ENCODE results near the gene USP40. TPM values are rescaled to one million over a fixed set of nuclear protein-coding genes. Genes with fewer than 3 reads are reported as not detected.

Gene USP40
- total RNA-seq, 1 donor from 2014 or later, result 47.6 TPM

DNA sequence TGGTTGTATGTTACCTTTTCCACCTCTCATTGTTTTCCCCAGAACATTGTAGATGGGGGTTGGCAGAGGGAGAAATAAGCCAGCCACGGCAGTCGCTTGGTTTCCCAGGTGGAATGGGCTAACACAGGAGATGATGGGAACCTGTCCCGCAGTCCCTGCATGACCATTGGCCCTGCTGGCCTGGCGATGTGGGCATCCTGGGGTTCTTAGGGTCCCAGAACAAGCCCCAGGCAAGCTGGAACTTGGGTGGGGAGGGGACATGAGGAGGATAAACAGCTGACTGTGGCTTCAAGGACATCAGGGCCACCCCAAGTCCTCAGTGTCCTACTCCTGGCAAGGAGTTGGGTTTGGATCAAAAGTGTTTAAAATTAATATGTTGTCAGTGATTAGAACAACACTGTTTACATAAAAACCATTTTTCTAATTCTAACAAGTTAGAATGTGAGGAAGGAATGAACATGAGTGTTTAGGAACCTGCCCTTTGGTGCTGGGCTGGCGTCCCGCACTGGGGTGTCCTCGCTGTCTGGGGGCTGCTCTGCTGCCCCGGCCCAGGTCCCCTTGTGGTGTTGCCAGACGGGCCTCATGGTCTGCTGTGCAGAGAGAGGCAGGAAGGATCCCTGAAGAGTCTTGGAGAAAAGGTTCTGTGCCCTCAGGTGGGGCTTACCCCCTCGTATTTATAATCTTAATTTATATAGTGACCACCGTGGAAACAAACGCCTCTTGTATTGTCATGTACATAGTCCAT lies 95.1 kb downstream of the USP40 start:
- no peak overlapping the region for H3K4me3 ChIP-seq
- TF ChIP-seq, protein P1, sequence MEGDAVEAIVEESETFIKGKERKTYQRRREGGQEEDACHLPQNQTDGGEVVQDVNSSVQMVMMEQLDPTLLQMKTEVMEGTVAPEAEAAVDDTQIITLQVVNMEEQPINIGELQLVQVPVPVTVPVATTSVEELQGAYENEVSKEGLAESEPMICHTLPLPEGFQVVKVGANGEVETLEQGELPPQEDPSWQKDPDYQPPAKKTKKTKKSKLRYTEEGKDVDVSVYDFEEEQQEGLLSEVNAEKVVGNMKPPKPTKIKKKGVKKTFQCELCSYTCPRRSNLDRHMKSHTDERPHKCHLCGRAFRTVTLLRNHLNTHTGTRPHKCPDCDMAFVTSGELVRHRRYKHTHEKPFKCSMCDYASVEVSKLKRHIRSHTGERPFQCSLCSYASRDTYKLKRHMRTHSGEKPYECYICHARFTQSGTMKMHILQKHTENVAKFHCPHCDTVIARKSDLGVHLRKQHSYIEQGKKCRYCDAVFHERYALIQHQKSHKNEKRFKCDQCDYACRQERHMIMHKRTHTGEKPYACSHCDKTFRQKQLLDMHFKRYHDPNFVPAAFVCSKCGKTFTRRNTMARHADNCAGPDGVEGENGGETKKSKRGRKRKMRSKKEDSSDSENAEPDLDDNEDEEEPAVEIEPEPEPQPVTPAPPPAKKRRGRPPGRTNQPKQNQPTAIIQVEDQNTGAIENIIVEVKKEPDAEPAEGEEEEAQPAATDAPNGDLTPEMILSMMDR (IDR thresholded peaks at IDR 0.05), result no peak
- peaks cover 31% of the 10 kb centered on the region for H3K36me3 ChIP-seq
- H3K9me3 ChIP-seq, result no peaks in the 10 kb centered on the region
- intact Hi-C loops (cut with DNase I), result no loop called here
- ATAC-seq (no peak), DNase-seq (no peak)
- H3K27ac ChIP-seq, result no peak overlapping the region
- H3K4me1 ChIP-seq, result peaks cover 7% of the 10 kb centered on the region
- H3K27me3 ChIP-seq, result no peaks in the 10 kb centered on the region

DNA sequence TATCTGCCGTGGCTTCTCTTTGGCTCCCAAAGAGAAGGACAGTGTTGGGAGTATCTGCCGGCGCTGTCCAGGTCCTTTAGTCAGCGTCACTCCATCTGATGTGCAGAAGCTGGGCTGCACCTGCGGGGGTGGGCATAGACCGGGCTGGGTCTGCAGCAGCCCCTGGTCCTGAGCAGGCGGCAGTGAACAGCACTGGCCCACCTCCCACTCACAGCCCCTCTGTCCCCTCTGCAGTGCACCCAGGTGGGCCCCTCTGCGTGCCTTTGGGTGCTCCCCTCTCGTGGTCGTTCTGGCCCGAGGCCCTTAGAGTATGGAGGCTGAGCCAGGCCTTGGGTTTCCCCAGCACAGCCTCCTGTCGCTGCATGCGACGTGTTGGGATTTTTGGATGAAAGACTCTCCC lies 95.7 kb downstream of the USP40 start:
- peak overlapping the region; percentile 42 for H3K27ac ChIP-seq
- no peak overlapping the region for H3K4me3 ChIP-seq
- ATAC-seq (no peak), DNase-seq (no peak)
- H3K36me3 ChIP-seq, result peaks cover 29% of the 10 kb centered on the region
- peaks cover 7% of the 10 kb centered on the region for H3K4me1 ChIP-seq
- intact Hi-C loops (cut with DNase I), result no loop called here
- H3K9me3 ChIP-seq, result no peaks in the 10 kb centered on the region
- no peaks in the 10 kb centered on the region for H3K27me3 ChIP-seq
- TF ChIP-seq, protein P1 (IDR thresholded peaks at IDR 0.05), result no peak

DNA sequence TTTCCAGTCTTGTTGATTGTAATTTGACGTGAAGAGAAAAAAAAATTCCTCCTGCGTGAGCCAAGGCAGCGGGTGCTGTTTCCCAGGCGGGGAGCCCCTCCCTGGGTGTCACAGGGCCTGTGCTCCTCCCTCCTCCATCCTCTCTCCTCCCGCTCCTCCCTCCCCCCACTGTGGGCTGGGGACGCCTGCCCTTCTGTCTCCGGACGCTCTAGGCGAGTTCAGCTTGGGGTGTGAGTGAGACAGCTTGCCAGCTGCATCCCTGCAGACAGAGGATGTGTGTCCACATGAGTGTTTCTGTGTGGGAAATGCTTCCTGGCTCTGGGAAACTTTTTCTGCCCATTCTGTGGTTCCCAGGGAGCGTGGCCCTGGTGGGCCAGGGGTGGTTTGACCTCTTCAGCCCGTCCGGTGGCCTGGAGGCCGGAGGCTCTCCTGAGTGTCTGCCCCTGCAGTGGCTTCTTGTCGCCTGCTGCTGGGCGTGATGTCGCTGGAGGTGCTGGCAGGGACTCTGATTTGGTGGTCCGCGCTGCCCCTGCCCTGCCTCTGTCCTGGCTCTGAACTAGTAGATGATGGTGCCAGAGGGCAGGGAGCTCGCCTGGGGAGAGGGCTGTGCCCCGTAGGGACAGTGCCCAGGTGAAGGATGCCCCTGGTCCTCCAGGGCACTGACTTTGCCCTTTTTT lies 96.4 kb downstream of the USP40 start:
- Histone ChIP-seq H3K36me3 (peaks cover 30% of the 10 kb centered on the region), H3K4me3 (no peak overlapping the region), H3K27me3 (no peaks in the 10 kb centered on the region), H3K9me3 (no peaks in the 10 kb centered on the region), H3K27ac (peak overlapping the region; percentile 58), H3K4me1 (peaks cover 7% of the 10 kb centered on the region)
- ATAC-seq (peak; percentile 52), DNase-seq (peak; percentile 66)
- TF ChIP-seq, protein P1 (IDR thresholded peaks at IDR 0.05), result no peak
- intact Hi-C loops (cut with DNase I), result no loop called here

DNA sequence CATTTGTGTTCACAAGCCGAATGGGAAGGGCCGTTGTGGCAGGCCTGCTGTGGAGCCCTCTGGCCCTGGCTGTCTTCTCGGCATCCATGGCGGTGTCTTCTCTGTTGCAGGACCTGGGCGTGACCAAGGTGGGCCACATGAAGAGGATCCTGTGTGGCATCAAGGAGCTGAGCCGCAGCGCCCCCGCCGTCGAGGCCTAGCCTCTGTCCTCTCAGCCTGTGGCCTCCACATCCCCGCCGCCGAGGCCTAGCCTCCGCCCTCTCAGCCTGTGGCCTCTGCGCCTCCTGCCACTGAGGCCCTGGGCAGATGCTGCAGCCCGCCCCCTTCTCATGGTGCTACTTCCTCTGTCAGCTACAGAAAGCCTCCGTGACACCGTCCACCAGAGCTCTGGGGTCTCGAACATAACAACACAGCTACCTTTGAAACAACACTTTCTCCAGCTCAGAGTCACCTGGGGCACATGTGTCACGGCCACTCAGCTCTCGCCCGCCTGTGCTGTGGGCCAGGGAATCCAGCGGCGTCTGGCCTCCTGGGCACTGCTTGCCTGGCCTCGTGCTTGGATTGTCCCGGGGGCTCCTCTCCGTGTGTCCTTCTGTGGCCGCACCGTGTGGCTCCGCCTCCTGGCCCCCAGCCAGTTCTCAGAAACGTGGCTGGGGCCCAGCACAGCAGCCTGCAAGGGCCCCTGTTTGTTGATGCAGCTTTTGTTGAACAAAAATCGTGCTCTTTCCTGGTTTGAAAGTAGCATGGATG lies 97.1 kb downstream of the USP40 start:
- H3K4me3 ChIP-seq, result no peak overlapping the region
- intact Hi-C loops (cut with DNase I), result no loop called here
- H3K27ac ChIP-seq, result peak overlapping the region; percentile 58
- no peaks in the 10 kb centered on the region for H3K9me3 ChIP-seq
- ATAC-seq, result no peak
- no peaks in the 10 kb centered on the region for H3K27me3 ChIP-seq
- H3K4me1 ChIP-seq, result peaks cover 7% of the 10 kb centered on the region
- TF ChIP-seq, protein P1 (IDR thresholded peaks at IDR 0.05), result no peak
- peak; percentile 64 for DNase-seq
- H3K36me3 ChIP-seq, result peaks cover 37% of the 10 kb centered on the region

DNA sequence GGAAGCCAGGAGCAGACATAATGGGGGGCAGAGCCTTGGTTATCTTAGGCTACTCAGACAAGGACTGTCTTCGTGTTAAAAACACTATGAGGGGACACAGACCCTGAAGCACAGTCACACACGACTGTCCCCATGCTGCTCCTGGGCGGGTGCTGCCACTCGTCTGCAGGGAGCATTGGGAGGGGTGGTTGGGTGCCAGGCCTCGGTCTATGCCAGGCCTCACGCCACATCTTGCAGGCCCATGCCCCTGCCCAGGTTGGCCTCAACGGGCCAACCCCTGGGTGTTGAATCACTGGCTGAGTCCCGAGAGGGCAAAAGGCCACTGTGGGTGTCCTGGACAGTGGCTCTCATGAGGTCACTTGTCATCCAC lies 97.9 kb downstream of the USP40 start:
- Histone ChIP-seq H3K36me3 (peaks cover 44% of the 10 kb centered on the region), H3K27ac (no peak overlapping the region), H3K4me3 (no peak overlapping the region), H3K4me1 (peaks cover 7% of the 10 kb centered on the region), H3K27me3 (no peaks in the 10 kb centered on the region), H3K9me3 (no peaks in the 10 kb centered on the region)
- TF ChIP-seq, protein P1 (IDR thresholded peaks at IDR 0.05), result no peak
- intact Hi-C loops (cut with DNase I), result no loop called here
- DNase-seq (peak; percentile 47), ATAC-seq (no peak)

Data from upper lobe of right lung (tissue), 1 donor.